Retinal pigment epithelial cell (primary cell): ENCODE results near the gene FAM98C.

Experiments used
- DNase-seq: peaks from one replicate; pipeline ENCODE4 v3.0.0-alpha.2; 2010; ENCODE audit warnings: low read depth
- H3K4me3 ChIP-seq: 2 replicates; pipeline ENCODE4 v1.5.1; 2011; ENCODE audit warnings: mild to moderate bottlenecking, low read length, control low read depth, moderate library complexity
- TF ChIP-seq, protein P1 (sequence below): conservative IDR thresholded peaks from 2 replicates; pipeline ENCODE4 v1.5.1; 2011; ENCODE audit warnings: low read depth, low read length, control low read depth, inconsistent platforms

FAM98C gene

DNA sequence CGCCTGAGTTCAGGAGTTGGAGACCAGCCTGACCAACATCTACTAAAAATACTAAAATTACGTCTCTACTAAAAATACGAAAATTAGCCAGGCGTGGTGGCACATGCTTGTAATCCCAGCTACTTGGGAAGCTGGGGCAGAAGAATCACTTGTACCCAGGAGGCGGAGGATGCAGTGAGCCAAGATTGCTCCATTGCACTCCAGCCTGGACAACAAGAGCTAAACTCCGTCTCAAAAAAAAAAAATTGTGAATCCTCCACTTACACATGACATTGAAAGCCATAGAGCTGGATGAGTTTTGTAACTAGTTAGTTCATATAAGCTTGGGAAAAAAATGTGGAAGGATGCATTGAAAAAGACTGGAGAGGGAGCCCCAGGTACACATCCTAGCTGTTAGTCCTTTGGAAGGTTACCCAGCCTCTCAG is 29.0 kb upstream of the FAM98C start:
- TF ChIP-seq, protein P1, sequence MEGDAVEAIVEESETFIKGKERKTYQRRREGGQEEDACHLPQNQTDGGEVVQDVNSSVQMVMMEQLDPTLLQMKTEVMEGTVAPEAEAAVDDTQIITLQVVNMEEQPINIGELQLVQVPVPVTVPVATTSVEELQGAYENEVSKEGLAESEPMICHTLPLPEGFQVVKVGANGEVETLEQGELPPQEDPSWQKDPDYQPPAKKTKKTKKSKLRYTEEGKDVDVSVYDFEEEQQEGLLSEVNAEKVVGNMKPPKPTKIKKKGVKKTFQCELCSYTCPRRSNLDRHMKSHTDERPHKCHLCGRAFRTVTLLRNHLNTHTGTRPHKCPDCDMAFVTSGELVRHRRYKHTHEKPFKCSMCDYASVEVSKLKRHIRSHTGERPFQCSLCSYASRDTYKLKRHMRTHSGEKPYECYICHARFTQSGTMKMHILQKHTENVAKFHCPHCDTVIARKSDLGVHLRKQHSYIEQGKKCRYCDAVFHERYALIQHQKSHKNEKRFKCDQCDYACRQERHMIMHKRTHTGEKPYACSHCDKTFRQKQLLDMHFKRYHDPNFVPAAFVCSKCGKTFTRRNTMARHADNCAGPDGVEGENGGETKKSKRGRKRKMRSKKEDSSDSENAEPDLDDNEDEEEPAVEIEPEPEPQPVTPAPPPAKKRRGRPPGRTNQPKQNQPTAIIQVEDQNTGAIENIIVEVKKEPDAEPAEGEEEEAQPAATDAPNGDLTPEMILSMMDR = no peak
- DNase-seq = no peak
- peak overlapping the region; percentile 54 for H3K4me3 ChIP-seq

DNA sequence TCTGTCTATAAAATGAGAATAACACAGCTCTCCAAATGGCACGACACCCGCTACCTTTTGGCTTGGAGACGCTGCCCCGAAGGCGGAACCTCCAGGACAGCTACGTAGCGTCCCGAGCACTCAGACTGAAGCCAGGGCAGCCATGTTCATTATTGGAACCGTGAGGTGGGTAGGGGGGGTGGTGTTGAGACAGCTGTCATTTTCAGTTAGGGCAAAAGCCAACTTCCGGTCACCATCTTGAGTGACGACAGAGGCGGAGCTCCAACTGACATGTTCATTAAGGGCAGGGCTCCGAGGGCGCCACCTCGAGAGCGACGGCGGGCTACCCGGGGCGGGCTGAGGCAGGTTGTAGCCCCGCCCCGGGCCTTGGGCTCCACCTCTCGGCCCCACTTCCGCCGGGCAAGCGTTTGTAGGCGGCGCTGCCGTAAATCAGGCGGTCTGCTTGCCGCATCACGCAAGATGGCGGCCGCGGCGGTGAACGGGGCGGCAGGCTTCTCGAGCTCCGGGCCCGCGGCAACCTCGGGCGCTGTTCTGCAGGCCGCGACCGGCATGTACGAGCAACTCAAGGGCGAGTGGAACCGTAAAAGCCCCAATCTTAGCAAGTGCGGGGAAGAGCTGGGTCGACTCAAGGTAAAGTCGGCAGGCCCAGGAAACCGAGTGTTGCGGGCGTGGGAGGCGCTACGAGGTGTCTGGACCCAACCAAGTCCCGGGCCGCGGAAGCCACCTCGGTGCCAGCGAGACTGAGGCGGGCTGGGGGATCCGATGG is 28.4 kb upstream of the FAM98C start, which contains the start of gene PSMD8:
Gene PSMD8, plus strand, starts transcription at position 240 of the 766 bp plus-strand sequence. Its CDS starts 31 bp downstream, at position 271.
- TF ChIP-seq, protein P1 = peak; percentile 20
- peak within 1 kb of the TSS; percentile 92 for H3K4me3 ChIP-seq
- DNase-seq = peak; percentile 96

DNA sequence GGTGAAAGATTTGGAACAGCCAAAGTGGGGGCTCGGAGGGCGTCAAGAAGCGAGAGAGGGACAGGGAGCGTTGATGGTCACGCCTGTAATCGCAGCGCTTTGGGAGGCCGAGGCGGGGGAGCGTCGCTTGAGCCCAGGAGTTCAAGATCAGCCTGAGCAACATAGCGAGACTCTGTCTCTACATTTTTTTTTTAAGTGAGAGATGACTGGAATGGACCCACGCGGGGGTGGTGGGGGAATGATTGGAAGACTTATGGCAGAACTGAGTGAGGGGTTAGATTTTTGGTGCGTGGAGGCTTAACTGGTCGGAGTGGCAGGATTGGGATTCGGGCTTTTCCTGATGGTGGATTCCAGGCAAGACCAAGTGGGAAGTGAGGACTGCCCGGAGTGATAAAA is 27.8 kb upstream of the FAM98C start:
- no peak for DNase-seq

DNA sequence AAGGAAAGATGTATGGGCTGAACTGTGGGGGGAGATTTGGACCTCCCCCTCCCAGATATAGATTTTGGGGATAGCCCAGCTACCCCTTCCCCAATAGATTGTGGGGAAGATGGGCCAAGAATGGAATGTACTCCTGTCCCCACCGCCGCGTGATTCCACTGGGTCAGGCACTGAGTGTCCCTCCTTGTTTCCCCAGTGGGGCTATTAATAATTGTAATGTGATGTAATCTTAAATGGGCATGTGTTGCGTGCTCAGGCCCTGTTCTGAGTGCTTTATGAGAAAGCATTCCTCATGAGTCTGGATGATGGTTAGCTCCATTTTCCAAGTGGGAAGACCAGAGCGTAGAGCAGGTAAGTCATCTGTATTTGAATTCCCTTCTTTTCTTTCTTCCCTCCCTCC is 27.1 kb upstream of the FAM98C start:
- H3K4me3 ChIP-seq = peak overlapping the region; percentile 92
- no peak for DNase-seq
- TF ChIP-seq, protein P1 = no peak

More for the DNA sequence above, 27.8 kb upstream of the FAM98C start:
- TF ChIP-seq, protein P1 = no peak
- peak overlapping the region; percentile 92 for H3K4me3 ChIP-seq

DNA sequence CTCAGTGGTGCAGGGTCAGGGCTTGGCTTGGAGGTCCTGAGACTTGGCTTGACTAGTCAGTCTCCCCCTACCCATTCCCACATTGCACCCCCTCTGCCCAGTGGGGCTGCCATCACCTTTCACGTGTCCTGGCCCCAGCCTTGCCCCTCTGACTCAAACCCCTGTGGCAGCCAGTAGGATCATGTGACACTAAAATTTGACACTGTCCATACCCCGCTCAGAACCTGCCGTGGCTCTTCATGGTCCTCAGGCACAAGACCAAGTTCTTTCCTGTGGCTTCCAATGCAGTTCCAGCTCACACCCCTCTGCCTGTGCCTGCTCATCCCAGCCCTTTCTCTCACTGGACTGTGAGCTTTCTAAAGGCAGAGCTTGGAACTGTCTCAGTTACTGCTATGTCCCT is 26.3 kb upstream of the FAM98C start:
- H3K4me3 ChIP-seq = no peak overlapping the region
- no peak for DNase-seq
- TF ChIP-seq, protein P1 = no peak

DNA sequence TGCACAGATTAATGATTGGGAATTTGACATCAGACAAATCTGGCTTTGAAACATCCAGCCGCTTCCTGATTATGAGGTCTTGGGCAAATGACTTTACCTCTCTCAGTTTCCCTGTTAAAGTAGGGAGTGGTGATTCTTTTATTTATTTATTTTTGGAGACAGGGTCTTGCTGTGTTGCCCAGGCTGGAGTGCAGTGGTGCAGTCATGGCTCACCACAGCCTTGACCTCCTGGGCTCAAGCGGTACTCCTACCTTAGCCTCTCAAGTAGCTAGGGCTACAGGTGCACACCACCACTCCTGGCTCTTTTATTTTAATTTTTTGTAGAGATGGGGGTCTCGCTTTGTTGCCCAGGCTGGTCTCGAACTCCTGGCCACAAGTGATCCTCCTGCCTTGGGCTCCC is 25.8 kb upstream of the FAM98C start:
- H3K4me3 ChIP-seq = no peak overlapping the region
- TF ChIP-seq, protein P1 = no peak
- DNase-seq = no peak

DNA sequence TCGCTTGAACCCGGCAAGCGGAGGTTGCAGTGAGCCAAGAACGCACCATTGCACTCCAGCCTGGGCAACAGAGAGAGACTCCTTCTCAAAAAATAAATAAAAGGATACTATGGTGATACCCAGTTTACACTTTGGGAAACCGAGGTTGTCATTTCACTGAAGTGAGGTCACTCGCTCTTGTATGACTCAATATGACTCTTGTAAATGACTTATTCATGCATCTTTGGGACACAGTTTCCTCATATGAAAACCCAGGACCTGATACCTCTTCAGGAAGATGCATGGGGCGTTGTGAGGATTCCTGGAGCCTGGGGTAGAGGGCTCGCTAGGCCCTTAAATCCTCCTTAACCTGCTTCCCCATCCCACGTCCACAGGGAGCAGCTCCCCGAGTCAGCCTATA is 24.0 kb upstream of the FAM98C start:
- no peak for DNase-seq
- TF ChIP-seq, protein P1 = no peak
- H3K4me3 ChIP-seq = no peak overlapping the region
